ENCODE results near the gene HAP1.

The HAP1 gene

GRCh38 chr17:41750862-41751261 is 16.4 kb upstream of the HAP1 start:
- TF ChIP-seq CTCF (IDR thresholded peaks at IDR 0.05; ENCODE audit: borderline replicate concordance, control extremely low read depth, extremely low read depth, insufficient read depth, missing control alignments) = no peak
- no peak for DNase-seq (ENCODE audit: low spot score)
- in situ Hi-C loops (cut with MboI; ENCODE audit: low sequenced_read_pairs, unreplicated experiment) = no loop called here

DNA sequence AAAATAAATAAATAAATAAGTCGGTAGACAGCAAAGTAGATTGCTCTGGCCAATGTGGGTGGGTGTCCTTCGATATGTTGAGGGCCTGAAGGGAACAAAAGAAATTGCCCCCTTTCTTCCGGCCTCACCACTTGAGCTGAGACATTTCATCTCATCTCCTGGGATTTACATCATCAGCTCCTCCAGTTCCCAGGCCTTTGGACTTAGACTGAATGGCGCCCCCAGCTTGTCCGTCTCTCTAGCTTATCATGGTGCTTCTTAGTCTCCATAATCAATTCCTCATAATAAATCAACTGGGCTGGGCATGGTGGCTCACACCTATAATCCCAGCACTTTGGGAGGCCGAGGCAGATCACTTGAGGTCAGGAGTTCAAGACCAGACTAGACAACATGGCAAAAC is 13.8 kb upstream of the HAP1 start:
- DNase-seq (ENCODE audit: low spot score) = no peak
- no peak for TF ChIP-seq CTCF (IDR thresholded peaks at IDR 0.05; ENCODE audit: borderline replicate concordance, control extremely low read depth, extremely low read depth, insufficient read depth, missing control alignments)
- in situ Hi-C loops (cut with MboI; ENCODE audit: low sequenced_read_pairs, unreplicated experiment) = no loop called here

DNA sequence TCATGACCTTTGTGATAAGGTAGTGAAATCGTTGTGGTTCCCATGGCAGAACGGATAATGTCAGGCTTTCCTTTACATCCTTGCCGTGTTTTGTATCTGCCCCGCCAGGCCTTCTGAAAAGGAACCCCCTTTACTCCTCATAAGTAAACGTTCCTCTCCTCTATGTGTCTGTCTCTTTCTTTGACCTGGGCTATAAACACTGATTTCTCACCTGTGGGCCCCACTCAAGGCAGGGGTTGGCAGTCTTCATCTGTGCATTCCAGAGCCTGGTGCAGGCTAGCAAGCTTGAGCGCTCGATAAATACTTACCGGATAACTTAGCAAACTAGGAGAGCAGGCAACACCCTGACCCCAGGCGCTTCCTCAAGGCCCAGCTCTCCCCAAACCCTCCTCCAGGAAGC is 7.3 kb upstream of the HAP1 start:
- DNase-seq (ENCODE audit: low spot score) = no peak
- TF ChIP-seq CTCF (IDR thresholded peaks at IDR 0.05; ENCODE audit: borderline replicate concordance, control extremely low read depth, extremely low read depth, insufficient read depth, missing control alignments) = no peak
- in situ Hi-C loops (cut with MboI; ENCODE audit: low sequenced_read_pairs, unreplicated experiment) = no loop called here

- DNase-seq (ENCODE audit: low spot score) = no peak
- TF ChIP-seq CTCF (IDR thresholded peaks at IDR 0.05; ENCODE audit: borderline replicate concordance, control extremely low read depth, extremely low read depth, insufficient read depth, missing control alignments) = no peak
- in situ Hi-C loops (cut with MboI; ENCODE audit: low sequenced_read_pairs, unreplicated experiment) = no loop called here
Observed at GRCh38 chr17:41740506-41740905, 6.1 kb upstream of the HAP1 start.

GRCh38 chr17:41739661-41740352 is 5.4 kb upstream of the HAP1 start:
- no peak for DNase-seq (ENCODE audit: low spot score)
- no peak for TF ChIP-seq CTCF (IDR thresholded peaks at IDR 0.05; ENCODE audit: borderline replicate concordance, control extremely low read depth, extremely low read depth, insufficient read depth, missing control alignments)
- in situ Hi-C loops (cut with MboI; ENCODE audit: low sequenced_read_pairs, unreplicated experiment) = loop anchor here (10.0 kb wide), 1 partner anchor 65 kb away; no protein-coding TSS in a partner anchor

GRCh38 chr17:41738801-41739112 is 4.3 kb upstream of the HAP1 start:
- TF ChIP-seq CTCF (IDR thresholded peaks at IDR 0.05; ENCODE audit: borderline replicate concordance, control extremely low read depth, extremely low read depth, insufficient read depth, missing control alignments) = no peak
- in situ Hi-C loops (cut with MboI; ENCODE audit: low sequenced_read_pairs, unreplicated experiment) = loop anchor here (10.0 kb wide), 1 partner anchor 66 kb away; no protein-coding TSS in a partner anchor
- DNase-seq (ENCODE audit: low spot score) = no peak
